Stimulated activated CD4-positive, alpha-beta T cell treated with anti-CD3 and anti-CD28 coated beads, Interleukin-12 subunit alpha, Interleukin-12 subunit beta, amount 100 ng/mL, for 24 hours (primary cell): ENCODE measurements around the gene SLC26A5.

Source experiments
- DNase-seq, 2 experiments: peaks; one replicate each; pipeline ENCODE4 v3.0.0-alpha.2; 2020; ENCODE audit warnings: low read depth in 2 of 2

SLC26A5 gene

DNA sequence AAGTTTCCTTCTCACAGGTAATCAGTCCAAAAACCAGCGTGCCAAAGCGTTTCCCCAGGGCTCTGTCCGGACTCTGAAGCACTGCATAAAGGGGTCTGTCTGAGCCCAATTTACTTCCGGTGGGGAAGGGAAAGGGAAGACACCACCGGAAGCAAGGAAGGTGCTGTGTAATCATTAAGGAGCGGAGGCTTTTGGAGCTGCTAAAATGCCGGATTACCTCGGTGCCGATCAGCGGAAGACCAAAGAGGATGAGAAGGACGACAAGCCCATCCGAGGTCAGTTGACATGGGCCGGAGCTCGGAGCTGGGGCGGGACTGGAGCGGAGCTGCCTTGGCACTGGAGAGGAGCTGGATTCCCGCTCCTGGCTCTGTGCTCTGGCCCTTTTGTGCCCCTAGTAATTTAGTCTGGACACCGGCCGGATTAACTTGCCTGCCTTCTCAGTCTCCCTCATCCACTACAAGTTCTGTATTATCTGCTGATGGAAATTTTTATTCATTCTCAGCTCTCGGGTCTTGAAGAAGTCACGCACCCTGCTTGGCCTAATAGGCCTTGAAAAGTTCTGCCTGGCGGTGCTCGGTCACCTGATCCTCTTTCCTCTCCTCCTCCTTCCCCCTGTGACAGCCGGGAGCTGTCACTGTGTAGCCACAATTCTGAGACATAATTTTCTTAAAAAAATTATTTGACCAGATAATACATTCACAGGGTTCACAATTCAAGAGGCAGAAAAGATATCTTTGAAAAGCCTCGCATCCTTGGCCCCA lies 98.3 kb downstream of the SLC26A5 start, which contains the start of gene PSMC2:
PSMC2 (plus strand) TSS at position 137 of the 761 bp plus-strand sequence; CDS start at position 206, 69 bp downstream.
- DNase-seq, result peak; percentile 66 to 77

DNA sequence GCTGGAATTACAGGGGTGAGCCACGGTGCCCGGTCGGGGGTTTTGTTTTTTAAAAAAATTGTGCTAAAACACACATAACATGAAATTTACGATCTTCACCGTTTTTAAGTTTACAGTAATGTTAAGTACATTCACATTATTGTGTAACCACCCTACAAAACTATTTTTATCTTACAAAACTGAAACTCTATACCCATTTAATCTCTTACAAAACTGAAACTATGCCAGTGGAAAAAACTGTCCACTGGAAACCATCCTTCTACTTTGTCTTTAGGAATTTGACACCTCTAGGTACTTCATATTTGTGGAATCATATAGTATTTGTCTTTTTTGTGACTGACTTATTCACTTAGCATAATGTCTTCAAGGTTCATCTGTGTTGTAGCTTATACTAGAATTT lies 99.6 kb downstream of the SLC26A5 start:
- DNase-seq, result no peak

DNA sequence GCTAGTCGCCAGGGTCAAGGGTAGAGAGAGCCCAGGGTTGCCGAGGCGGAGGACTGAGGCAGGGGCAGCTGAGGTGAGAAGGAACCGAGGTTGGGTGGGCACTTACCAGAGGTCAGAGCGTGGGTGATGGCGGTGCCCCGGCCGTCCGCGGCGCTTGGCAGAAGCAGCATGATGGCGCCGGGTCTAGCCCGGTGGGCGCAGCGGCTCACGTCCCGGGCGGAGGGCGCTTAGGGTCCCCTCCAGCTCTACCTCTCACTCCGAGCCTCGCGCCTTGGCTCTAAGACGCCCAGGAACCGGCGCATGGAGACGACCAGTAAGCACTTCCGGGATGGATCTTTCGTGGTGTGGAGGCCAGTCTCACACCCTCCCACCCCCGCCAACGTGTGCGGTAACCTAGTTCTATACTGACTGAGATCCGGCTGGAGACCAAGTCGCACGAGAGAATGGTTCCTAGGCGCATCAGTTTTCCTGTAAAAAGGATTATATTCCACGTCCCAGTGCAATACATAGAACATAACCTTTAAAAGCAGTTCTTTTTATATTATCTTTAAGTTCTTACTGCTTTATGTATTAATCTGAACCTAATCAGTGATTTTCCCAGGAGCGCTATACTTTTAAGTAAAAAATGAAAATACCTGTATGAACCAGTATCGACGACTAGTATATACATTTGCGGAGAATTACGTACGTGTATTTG lies 101.4 kb downstream of the SLC26A5 start, which contains the start of gene DNAJC2:
DNAJC2 (minus strand) TSS at position 315 of the 697 bp plus-strand sequence; CDS start at position 170, 145 bp downstream.
- DNase-seq, result peak; percentile 73 to 81

DNA sequence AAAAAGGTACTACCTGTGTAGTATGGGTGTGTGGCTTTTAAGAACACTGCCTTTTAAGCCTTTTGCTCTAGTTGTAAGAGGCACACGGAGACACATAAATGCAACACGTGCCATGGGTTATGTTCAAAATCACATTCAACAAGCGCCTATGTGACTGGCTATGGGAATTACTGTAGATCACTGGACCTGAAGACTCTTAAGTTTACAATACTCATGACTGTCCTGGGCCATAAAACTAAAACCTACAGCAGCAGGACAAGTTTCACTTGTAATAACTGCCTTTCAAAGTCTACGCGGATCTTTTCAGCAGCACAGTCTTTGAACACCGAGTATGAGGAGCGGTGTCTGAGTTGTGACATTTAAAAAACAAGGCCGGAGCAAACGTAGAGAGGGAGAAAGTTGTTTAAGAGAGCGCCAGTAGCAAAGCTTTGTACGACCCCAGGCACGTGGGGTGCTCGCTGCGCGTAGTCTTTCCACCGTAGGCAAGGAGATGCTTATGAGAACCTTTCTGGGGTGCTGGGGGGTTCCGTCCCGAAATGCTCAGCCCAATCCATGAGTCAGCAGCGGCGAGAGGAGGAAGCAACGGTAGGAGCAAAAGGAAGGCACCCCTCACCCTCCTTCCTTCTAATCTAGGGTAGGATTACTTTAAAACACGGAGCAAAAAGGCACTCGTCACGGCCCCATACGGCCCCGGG lies 102.1 kb downstream of the SLC26A5 start:
- peak; percentile 15 to 19 for DNase-seq

DNA sequence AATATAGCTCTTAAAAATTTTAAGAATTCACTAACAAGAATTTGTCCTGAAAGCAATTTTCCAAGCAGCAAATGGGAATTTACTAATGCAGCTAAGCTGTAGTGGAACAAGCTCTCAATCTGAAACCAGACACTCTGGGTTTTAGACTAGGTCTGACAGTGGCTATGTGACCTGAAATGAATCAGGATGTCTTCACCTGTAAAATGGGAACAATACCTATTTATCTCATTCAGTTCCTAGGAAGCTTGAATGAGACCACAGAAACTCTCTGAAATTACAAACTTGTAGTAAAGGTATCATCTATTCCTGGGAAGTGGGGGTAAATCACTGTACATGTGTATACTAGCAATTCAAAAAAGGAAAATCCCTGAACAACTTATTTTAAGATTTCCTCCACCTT lies 102.7 kb downstream of the SLC26A5 start:
- DNase-seq, result no peak

DNA sequence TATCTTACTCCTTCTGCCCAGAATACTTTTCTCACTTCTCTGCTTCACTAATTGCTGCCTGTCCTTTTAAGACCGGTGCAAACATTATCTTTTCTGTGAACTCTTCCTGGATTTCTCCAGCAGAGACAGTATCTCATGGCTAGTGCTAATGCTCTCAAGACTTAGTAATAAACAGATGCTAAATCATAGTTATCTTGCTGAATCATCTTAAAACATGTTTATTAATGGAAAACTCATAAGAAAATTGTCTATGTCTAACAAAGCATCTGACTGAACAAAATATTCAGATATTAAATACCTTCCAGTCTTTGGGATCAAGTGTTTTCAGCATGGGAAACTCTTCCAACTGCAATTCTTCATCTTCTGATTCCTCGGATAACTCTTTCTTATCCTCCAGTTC lies 104.5 kb downstream of the SLC26A5 start:
- DNase-seq, result no peak

DNA sequence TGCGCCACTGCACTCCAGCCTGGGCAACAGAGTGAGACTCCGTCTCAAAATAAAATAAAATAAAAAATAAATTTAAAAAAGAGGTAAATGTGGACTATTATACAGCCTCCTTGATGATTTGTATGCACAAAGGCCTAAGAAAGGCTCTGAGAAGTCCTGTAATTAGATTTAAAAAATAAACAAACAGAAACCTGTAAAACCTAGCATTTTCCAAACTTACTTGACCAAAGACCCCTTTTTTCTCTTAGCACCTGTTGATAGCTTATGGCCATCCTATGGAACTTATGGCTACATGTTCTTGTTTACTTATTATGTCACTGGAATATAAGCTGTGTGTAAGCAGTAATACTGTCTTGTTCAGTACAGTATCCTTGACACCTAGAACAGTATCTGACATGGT lies 107.1 kb downstream of the SLC26A5 start:
- DNase-seq, result no peak

DNA sequence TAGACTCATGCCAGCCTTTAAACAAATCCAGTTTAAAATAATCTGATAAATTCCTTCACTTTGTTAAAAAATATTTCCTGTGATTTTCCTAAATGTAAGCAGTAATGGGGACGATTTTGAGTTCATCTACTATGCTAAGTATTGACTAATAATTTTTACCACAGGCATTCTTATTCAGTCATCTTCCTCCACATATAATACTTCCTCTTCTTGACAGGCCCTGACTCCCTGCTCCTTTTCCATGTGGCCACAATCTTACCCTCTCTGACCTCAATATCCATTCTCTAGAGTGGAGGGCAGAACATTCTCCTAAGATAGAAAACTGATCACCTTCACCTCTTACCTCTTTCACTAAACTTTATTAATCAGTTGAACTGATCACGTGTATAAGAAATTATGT lies 109.2 kb downstream of the SLC26A5 start:
- DNase-seq, result no peak

DNA sequence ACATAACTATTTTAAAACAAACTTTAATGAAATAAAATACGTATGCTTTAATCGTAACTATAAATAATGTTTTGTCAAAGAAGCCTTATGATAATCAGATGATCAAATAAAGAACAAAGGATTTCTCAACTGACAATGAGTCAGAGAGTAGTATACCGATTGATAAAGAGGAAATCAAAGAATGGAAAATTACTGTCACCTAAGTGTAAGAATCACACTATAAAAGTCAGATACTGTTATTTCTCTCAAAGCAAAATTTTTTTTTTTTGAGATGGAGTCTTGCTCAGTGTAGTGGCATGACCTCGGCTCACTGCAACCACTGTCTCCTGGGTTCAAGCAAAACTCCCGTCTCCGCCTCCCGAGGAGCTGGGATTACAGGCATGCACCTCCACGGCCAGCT lies 120.3 kb downstream of the SLC26A5 start:
- DNase-seq, result no peak
